Neural cell (in vitro differentiated cells): Measurements from ENCODE around the gene FTCDNL1. TPM values are rescaled to one million over a fixed set of nuclear protein-coding genes. Genes with fewer than 3 reads are reported as not detected.

Experiments used
- H2AFZ ChIP-seq: fragments of 200-600, 300-800 bp; sonication (generic), shearing (Covaris generic); 2 replicates; pipeline ENCODE4 v1.6.0; 2014; ENCODE audit warnings: low read depth, mild to moderate bottlenecking, antibody characterized with exemption, low read length, moderate library complexity
- H3F3A ChIP-seq: fragments of 200-600 bp; shearing (Covaris generic); 2 replicates; pipeline ENCODE4 v1.6.1; 2016; ENCODE audit warnings: mild to moderate bottlenecking, moderate library complexity, mixed read lengths, antibody characterized with exemption, low read length; ENCODE audit not compliant: insufficient read depth, poor library complexity, severe bottlenecking
- H3K27ac ChIP-seq: fragments of 200-600, 300-800 bp; sonication (generic), shearing (Covaris generic); 2 replicates; pipeline ENCODE4 v1.5.1; 2014; ENCODE audit warnings: mild to moderate bottlenecking, low read length, moderate library complexity
- H3K27me3 ChIP-seq: fragments of 300-800, 200-600 bp; sonication (generic), shearing (Covaris generic); 2 replicates; pipeline ENCODE4 v1.6.0; 2014; ENCODE audit warnings: mild to moderate bottlenecking, low read depth, low read length, moderate library complexity; ENCODE audit not compliant: insufficient read depth
- H3K36me3 ChIP-seq: fragments of 300-800, 200-600 bp; sonication (generic), shearing (Covaris generic); 2 replicates; pipeline ENCODE4 v1.5.1; 2014; ENCODE audit warnings: mild to moderate bottlenecking, antibody characterized with exemption, low read length, moderate library complexity; ENCODE audit not compliant: insufficient read depth
- H3K4me2 ChIP-seq: fragments of 300-800, 200-600 bp; sonication (generic), shearing (Covaris generic); 2 replicates; pipeline ENCODE4 v1.6.0; 2014; ENCODE audit warnings: mild to moderate bottlenecking, low read length
- H3K4me3 ChIP-seq: fragments of 300-800, 200-600 bp; sonication (generic), shearing (Covaris generic); 2 replicates; pipeline ENCODE4 v1.5.1; 2014; ENCODE audit warnings: mild to moderate bottlenecking, low read length, moderate library complexity
- H3K79me2 ChIP-seq: fragments of 200-600 bp; shearing (Covaris generic); replicated peaks from 2 replicates; pipeline ENCODE4 v1.6.0; 2014; ENCODE audit warnings: mild to moderate bottlenecking, low read length, moderate library complexity; ENCODE audit not compliant: insufficient read depth
- H3K9ac ChIP-seq: fragments of 300-800, 200-600 bp; sonication (generic), shearing (Covaris generic); 2 replicates; pipeline ENCODE4 v1.6.1; 2016; ENCODE audit warnings: mild to moderate bottlenecking, low read length, mixed read lengths
- H3K9me2 ChIP-seq: fragments of 200-600 bp; shearing (Covaris generic); 2 replicates; pipeline ENCODE4 v1.6.1; 2016; ENCODE audit warnings: mild to moderate bottlenecking, low read length, mixed read lengths; ENCODE audit not compliant: insufficient read depth
- H3K9me3 ChIP-seq: fragments of 200-600, 300-800 bp; sonication (generic), shearing (Covaris generic); 2 replicates; pipeline ENCODE4 v1.6.1; 2016; ENCODE audit warnings: mild to moderate bottlenecking, mixed run types, low read length, moderate library complexity, mixed read lengths
- H4K20me1 ChIP-seq: fragments of 200-600 bp; shearing (Covaris generic); 2 replicates; pipeline ENCODE4 v1.6.1; 2016; ENCODE audit warnings: mild to moderate bottlenecking, mixed run types; ENCODE audit not compliant: insufficient read depth
- EP300 ChIP-seq: fragments of 450-650 bp; conservative IDR thresholded peaks from 2 replicates; pipeline ENCODE4 v1.6.1; 2014; ENCODE audit warnings: antibody characterized with exemption, mild to moderate bottlenecking, moderate library complexity; ENCODE audit not compliant: poor library complexity, severe bottlenecking
- EZH2 ChIP-seq: fragments of 200-600, 300-800 bp; shearing (Covaris generic), sonication (generic); IDR thresholded peaks from 2 replicates; pipeline ENCODE4 v1.6.1; 2014; ENCODE audit warnings: antibody characterized with exemption, low read length, borderline replicate concordance, mild to moderate bottlenecking; ENCODE audit not compliant: insufficient read depth, poor library complexity, severe bottlenecking
- MXI1 ChIP-seq: fragments of 450-650 bp; conservative IDR thresholded peaks from 2 replicates; pipeline ENCODE4 v1.6.1; 2014; ENCODE audit warnings: antibody characterized with exemption, mild to moderate bottlenecking; ENCODE audit not compliant: poor library complexity, severe bottlenecking
- POLR2AphosphoS5 ChIP-seq: IDR thresholded peaks from 2 replicates; pipeline ENCODE4 v1.6.1; 2012
- RAD21 ChIP-seq: fragments of 450-650 bp; conservative IDR thresholded peaks from 2 replicates; pipeline ENCODE4 v1.6.1; 2014; ENCODE audit warnings: antibody characterized with exemption, mild to moderate bottlenecking, moderate library complexity
- SMC3 ChIP-seq: fragments of 450-650 bp; conservative IDR thresholded peaks from 2 replicates; pipeline ENCODE4 v1.6.1; 2014; ENCODE audit warnings: antibody characterized with exemption, mild to moderate bottlenecking, moderate library complexity; ENCODE audit not compliant: poor library complexity
- TAF1 ChIP-seq: IDR thresholded peaks from 2 replicates; pipeline ENCODE4 v1.6.1; 2012; ENCODE audit warnings: low read depth
- polyA plus RNA-seq: library from polyadenylated mRNA; depleted of rRNA; stranded (reverse); fragments of >200 nt; gene quantifications from 2 replicates; pipeline ENCODE4 v1.2.3, GENCODE V29; 2014
- TF ChIP-seq, protein P1 (sequence below): fragments of 450-650 bp; IDR thresholded peaks from 2 replicates; pipeline ENCODE4 v1.5.1; 2014; ENCODE audit warnings: antibody characterized with exemption, mild to moderate bottlenecking, moderate library complexity; ENCODE audit not compliant: poor library complexity, severe bottlenecking
- TF ChIP-seq, protein P2 (sequence below): IDR thresholded peaks from 2 replicates; pipeline ENCODE4 v1.6.1; 2012; ENCODE audit warnings: borderline replicate concordance

Gene FTCDNL1
- polyA plus RNA-seq, 1 donor from 2014 or later: not detected

DNA sequence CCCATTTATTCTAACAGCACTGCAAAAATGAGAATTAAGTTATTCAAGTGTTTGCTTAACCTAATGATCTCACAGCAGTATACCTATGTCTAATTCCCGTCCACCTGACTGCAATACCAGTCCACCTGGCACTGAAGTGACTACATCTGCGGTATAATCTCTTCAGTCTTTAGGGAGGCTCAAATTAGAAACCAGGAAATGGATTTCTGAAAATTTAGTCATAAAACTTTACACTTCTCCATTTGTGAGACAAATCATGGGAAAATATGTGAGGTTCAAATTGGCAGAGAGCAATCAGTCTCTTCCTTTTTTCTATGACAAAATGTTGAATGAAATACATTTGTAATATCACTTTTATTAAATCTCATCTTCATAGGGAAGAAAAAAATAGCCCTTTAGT lies 33.0 kb downstream of the FTCDNL1 start (continued):
- TF ChIP-seq, protein P1, sequence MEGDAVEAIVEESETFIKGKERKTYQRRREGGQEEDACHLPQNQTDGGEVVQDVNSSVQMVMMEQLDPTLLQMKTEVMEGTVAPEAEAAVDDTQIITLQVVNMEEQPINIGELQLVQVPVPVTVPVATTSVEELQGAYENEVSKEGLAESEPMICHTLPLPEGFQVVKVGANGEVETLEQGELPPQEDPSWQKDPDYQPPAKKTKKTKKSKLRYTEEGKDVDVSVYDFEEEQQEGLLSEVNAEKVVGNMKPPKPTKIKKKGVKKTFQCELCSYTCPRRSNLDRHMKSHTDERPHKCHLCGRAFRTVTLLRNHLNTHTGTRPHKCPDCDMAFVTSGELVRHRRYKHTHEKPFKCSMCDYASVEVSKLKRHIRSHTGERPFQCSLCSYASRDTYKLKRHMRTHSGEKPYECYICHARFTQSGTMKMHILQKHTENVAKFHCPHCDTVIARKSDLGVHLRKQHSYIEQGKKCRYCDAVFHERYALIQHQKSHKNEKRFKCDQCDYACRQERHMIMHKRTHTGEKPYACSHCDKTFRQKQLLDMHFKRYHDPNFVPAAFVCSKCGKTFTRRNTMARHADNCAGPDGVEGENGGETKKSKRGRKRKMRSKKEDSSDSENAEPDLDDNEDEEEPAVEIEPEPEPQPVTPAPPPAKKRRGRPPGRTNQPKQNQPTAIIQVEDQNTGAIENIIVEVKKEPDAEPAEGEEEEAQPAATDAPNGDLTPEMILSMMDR: no peak

DNA sequence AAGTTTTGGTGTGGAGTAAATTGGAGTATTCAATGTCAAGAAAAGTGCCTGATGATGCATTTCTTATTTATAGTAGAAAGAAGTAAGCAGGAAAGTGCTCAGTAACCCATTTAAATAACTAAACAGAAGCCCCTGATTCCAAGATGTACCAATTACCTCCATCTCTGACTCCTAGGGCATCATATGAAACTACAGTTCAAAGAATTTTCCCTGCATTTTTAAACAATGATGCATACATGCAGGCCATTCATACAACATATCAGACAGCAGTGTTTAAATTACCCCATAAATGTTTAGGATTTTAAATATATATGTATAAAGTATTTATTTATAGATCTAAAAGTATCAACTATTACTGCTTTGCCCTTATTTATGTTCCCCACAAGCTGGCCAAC lies 36.2 kb downstream of the FTCDNL1 start:
- no peaks in the 10 kb centered on the region for H3K36me3 ChIP-seq
- TF ChIP-seq, protein P1: no peak
- TF ChIP-seq SMC3 (no peak), TAF1 (no peak), MXI1 (no peak), POLR2AphosphoS5 (no peak), RAD21 (no peak), EP300 (no peak), EZH2 (no peak)
- TF ChIP-seq, protein P2, sequence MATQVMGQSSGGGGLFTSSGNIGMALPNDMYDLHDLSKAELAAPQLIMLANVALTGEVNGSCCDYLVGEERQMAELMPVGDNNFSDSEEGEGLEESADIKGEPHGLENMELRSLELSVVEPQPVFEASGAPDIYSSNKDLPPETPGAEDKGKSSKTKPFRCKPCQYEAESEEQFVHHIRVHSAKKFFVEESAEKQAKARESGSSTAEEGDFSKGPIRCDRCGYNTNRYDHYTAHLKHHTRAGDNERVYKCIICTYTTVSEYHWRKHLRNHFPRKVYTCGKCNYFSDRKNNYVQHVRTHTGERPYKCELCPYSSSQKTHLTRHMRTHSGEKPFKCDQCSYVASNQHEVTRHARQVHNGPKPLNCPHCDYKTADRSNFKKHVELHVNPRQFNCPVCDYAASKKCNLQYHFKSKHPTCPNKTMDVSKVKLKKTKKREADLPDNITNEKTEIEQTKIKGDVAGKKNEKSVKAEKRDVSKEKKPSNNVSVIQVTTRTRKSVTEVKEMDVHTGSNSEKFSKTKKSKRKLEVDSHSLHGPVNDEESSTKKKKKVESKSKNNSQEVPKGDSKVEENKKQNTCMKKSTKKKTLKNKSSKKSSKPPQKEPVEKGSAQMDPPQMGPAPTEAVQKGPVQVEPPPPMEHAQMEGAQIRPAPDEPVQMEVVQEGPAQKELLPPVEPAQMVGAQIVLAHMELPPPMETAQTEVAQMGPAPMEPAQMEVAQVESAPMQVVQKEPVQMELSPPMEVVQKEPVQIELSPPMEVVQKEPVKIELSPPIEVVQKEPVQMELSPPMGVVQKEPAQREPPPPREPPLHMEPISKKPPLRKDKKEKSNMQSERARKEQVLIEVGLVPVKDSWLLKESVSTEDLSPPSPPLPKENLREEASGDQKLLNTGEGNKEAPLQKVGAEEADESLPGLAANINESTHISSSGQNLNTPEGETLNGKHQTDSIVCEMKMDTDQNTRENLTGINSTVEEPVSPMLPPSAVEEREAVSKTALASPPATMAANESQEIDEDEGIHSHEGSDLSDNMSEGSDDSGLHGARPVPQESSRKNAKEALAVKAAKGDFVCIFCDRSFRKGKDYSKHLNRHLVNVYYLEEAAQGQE: no peak

More for the DNA sequence above, 36.2 kb downstream of the FTCDNL1 start:
- no peak overlapping the region for H3K9ac ChIP-seq
- no peaks in the 10 kb centered on the region for H4K20me1 ChIP-seq
- no peak overlapping the region for H3K4me3 ChIP-seq
- H3K9me2 ChIP-seq: no peaks in the 10 kb centered on the region
- H3K27ac ChIP-seq: no peak overlapping the region
- no peaks in the 10 kb centered on the region for H3K27me3 ChIP-seq
- no peak overlapping the region for H3K4me2 ChIP-seq
- no peaks in the 10 kb centered on the region for H3K79me2 ChIP-seq
- no peaks in the 10 kb centered on the region for H3K9me3 ChIP-seq
- H3F3A ChIP-seq: no peaks in the 10 kb centered on the region
- no peak overlapping the region for H2AFZ ChIP-seq
